Neural cell (in vitro differentiated cells): Measurements from ENCODE around the gene TMEM132C. TPM values are rescaled to one million over a fixed set of nuclear protein-coding genes. Genes with fewer than 3 reads are reported as not detected.

Experiments used
- H2AFZ ChIP-seq: fragments of 200-600, 300-800 bp; sonication (generic), shearing (Covaris generic); 2 replicates; pipeline ENCODE4 v1.6.0; 2014; ENCODE audit warnings: low read depth, mild to moderate bottlenecking, antibody characterized with exemption, low read length, moderate library complexity
- H3F3A ChIP-seq: fragments of 200-600 bp; shearing (Covaris generic); 2 replicates; pipeline ENCODE4 v1.6.1; 2016; ENCODE audit warnings: mild to moderate bottlenecking, moderate library complexity, mixed read lengths, antibody characterized with exemption, low read length; ENCODE audit not compliant: insufficient read depth, poor library complexity, severe bottlenecking
- H3K27ac ChIP-seq: fragments of 200-600, 300-800 bp; sonication (generic), shearing (Covaris generic); 2 replicates; pipeline ENCODE4 v1.5.1; 2014; ENCODE audit warnings: mild to moderate bottlenecking, low read length, moderate library complexity
- H3K27me3 ChIP-seq: fragments of 300-800, 200-600 bp; sonication (generic), shearing (Covaris generic); 2 replicates; pipeline ENCODE4 v1.6.0; 2014; ENCODE audit warnings: mild to moderate bottlenecking, low read depth, low read length, moderate library complexity; ENCODE audit not compliant: insufficient read depth
- H3K36me3 ChIP-seq: fragments of 300-800, 200-600 bp; sonication (generic), shearing (Covaris generic); 2 replicates; pipeline ENCODE4 v1.5.1; 2014; ENCODE audit warnings: mild to moderate bottlenecking, antibody characterized with exemption, low read length, moderate library complexity; ENCODE audit not compliant: insufficient read depth
- H3K4me2 ChIP-seq: fragments of 300-800, 200-600 bp; sonication (generic), shearing (Covaris generic); 2 replicates; pipeline ENCODE4 v1.6.0; 2014; ENCODE audit warnings: mild to moderate bottlenecking, low read length
- H3K4me3 ChIP-seq: fragments of 300-800, 200-600 bp; sonication (generic), shearing (Covaris generic); 2 replicates; pipeline ENCODE4 v1.5.1; 2014; ENCODE audit warnings: mild to moderate bottlenecking, low read length, moderate library complexity
- H3K79me2 ChIP-seq: fragments of 200-600 bp; shearing (Covaris generic); replicated peaks from 2 replicates; pipeline ENCODE4 v1.6.0; 2014; ENCODE audit warnings: mild to moderate bottlenecking, low read length, moderate library complexity; ENCODE audit not compliant: insufficient read depth
- H3K9ac ChIP-seq: fragments of 300-800, 200-600 bp; sonication (generic), shearing (Covaris generic); 2 replicates; pipeline ENCODE4 v1.6.1; 2016; ENCODE audit warnings: mild to moderate bottlenecking, low read length, mixed read lengths
- H3K9me2 ChIP-seq: fragments of 200-600 bp; shearing (Covaris generic); 2 replicates; pipeline ENCODE4 v1.6.1; 2016; ENCODE audit warnings: mild to moderate bottlenecking, low read length, mixed read lengths; ENCODE audit not compliant: insufficient read depth
- H3K9me3 ChIP-seq: fragments of 200-600, 300-800 bp; sonication (generic), shearing (Covaris generic); 2 replicates; pipeline ENCODE4 v1.6.1; 2016; ENCODE audit warnings: mild to moderate bottlenecking, mixed run types, low read length, moderate library complexity, mixed read lengths
- H4K20me1 ChIP-seq: fragments of 200-600 bp; shearing (Covaris generic); 2 replicates; pipeline ENCODE4 v1.6.1; 2016; ENCODE audit warnings: mild to moderate bottlenecking, mixed run types; ENCODE audit not compliant: insufficient read depth
- CTCF ChIP-seq: fragments of 450-650 bp; IDR thresholded peaks from 2 replicates; pipeline ENCODE4 v1.5.1; 2014; ENCODE audit warnings: antibody characterized with exemption, mild to moderate bottlenecking, moderate library complexity; ENCODE audit not compliant: poor library complexity, severe bottlenecking
- EP300 ChIP-seq: fragments of 450-650 bp; conservative IDR thresholded peaks from 2 replicates; pipeline ENCODE4 v1.6.1; 2014; ENCODE audit warnings: antibody characterized with exemption, mild to moderate bottlenecking, moderate library complexity; ENCODE audit not compliant: poor library complexity, severe bottlenecking
- EZH2 ChIP-seq: fragments of 200-600, 300-800 bp; shearing (Covaris generic), sonication (generic); IDR thresholded peaks from 2 replicates; pipeline ENCODE4 v1.6.1; 2014; ENCODE audit warnings: antibody characterized with exemption, low read length, borderline replicate concordance, mild to moderate bottlenecking; ENCODE audit not compliant: insufficient read depth, poor library complexity, severe bottlenecking
- MXI1 ChIP-seq: fragments of 450-650 bp; conservative IDR thresholded peaks from 2 replicates; pipeline ENCODE4 v1.6.1; 2014; ENCODE audit warnings: antibody characterized with exemption, mild to moderate bottlenecking; ENCODE audit not compliant: poor library complexity, severe bottlenecking
- POLR2AphosphoS5 ChIP-seq: IDR thresholded peaks from 2 replicates; pipeline ENCODE4 v1.6.1; 2012
- RAD21 ChIP-seq: fragments of 450-650 bp; conservative IDR thresholded peaks from 2 replicates; pipeline ENCODE4 v1.6.1; 2014; ENCODE audit warnings: antibody characterized with exemption, mild to moderate bottlenecking, moderate library complexity
- REST ChIP-seq: IDR thresholded peaks from 2 replicates; pipeline ENCODE4 v1.6.1; 2012; ENCODE audit warnings: borderline replicate concordance
- SMC3 ChIP-seq: fragments of 450-650 bp; conservative IDR thresholded peaks from 2 replicates; pipeline ENCODE4 v1.6.1; 2014; ENCODE audit warnings: antibody characterized with exemption, mild to moderate bottlenecking, moderate library complexity; ENCODE audit not compliant: poor library complexity
- TAF1 ChIP-seq: IDR thresholded peaks from 2 replicates; pipeline ENCODE4 v1.6.1; 2012; ENCODE audit warnings: low read depth
- polyA plus RNA-seq: library from polyadenylated mRNA; depleted of rRNA; stranded (reverse); fragments of >200 nt; gene quantifications from 2 replicates; pipeline ENCODE4 v1.2.3, GENCODE V29; 2014

The TMEM132C gene
- polyA plus RNA-seq, 1 donor from 2014 or later = 0.06 TPM

GRCh38 chr12:128667193-128667592 lies 400.2 kb downstream of the TMEM132C start:
- H3K27me3 ChIP-seq = no peaks in the 10 kb centered on the region
- no peak overlapping the region for H3K9ac ChIP-seq
- H3K9me3 ChIP-seq = no peaks in the 10 kb centered on the region
- H4K20me1 ChIP-seq = no peaks in the 10 kb centered on the region
- no peak overlapping the region for H3K27ac ChIP-seq
- no peak overlapping the region for H2AFZ ChIP-seq
- no peak overlapping the region for H3K4me3 ChIP-seq
- H3K79me2 ChIP-seq = no peaks in the 10 kb centered on the region
- no peaks in the 10 kb centered on the region for H3K9me2 ChIP-seq
- TF ChIP-seq EP300 (no peak), POLR2AphosphoS5 (no peak), MXI1 (no peak), RAD21 (no peak), EZH2 (no peak), TAF1 (no peak), SMC3 (no peak), REST (no peak), CTCF (no peak)
- H3K36me3 ChIP-seq = no peaks in the 10 kb centered on the region
- no peak overlapping the region for H3K4me2 ChIP-seq
- no peaks in the 10 kb centered on the region for H3F3A ChIP-seq

- no peaks in the 10 kb centered on the region for H3K9me3 ChIP-seq
- H3K36me3 ChIP-seq = no peaks in the 10 kb centered on the region
- H4K20me1 ChIP-seq = no peaks in the 10 kb centered on the region
- H3K9me2 ChIP-seq = no peaks in the 10 kb centered on the region
- H2AFZ ChIP-seq = no peak overlapping the region
- H3K79me2 ChIP-seq = no peaks in the 10 kb centered on the region
- H3F3A ChIP-seq = no peaks in the 10 kb centered on the region
- no peak overlapping the region for H3K4me2 ChIP-seq
- H3K9ac ChIP-seq = no peak overlapping the region
- TF ChIP-seq EZH2 (no peak), EP300 (no peak), REST (no peak), TAF1 (no peak), POLR2AphosphoS5 (no peak), RAD21 (no peak), SMC3 (no peak), CTCF (no peak), MXI1 (no peak)
- H3K27me3 ChIP-seq = no peaks in the 10 kb centered on the region
- H3K4me3 ChIP-seq = no peak overlapping the region
- no peak overlapping the region for H3K27ac ChIP-seq
Observed at GRCh38 chr12:128671528-128672042, 404.6 kb downstream of the TMEM132C start.
